Left lung (tissue), 10 donors: Measurements from ENCODE around the gene APPL1. TPM values are rescaled to one million over a fixed set of nuclear protein-coding genes. Genes with fewer than 3 reads are reported as not detected.
A peak's percentile ranks its signal among the peaks of the same experiment; 100 is the strongest.

Experiments used
- ATAC-seq: fragments of 200-7000 bp; cut with Tn5 transposase; one replicate; pipeline ENCODE4 v1.9.1; 2020; ENCODE audit warnings: moderate library complexity
- DNase-seq, 4 donors: peaks; one replicate each; pipeline ENCODE4 v3.0.0-alpha.2; 2013 to 2020
- H3K27ac ChIP-seq, 2 donors: fragments of 200-600 bp; sonication (generic) in 1 of 2; one replicate each; pipeline versions ENCODE4 v1.5.0 to v1.8.0; 2020 to 2021
- H3K27me3 ChIP-seq, 2 donors: fragments of 200-600 bp; sonication (generic) in 1 of 2; one replicate each; pipeline versions ENCODE4 v1.5.0 to v1.8.0; 2020 to 2021
- H3K36me3 ChIP-seq, 2 donors: fragments of 200-600 bp; sonication (generic) in 1 of 2; one replicate each; pipeline versions ENCODE4 v1.5.0 to v1.8.0; 2020 to 2021
- H3K4me1 ChIP-seq, 2 donors: fragments of 200-600 bp; one replicate each; pipeline ENCODE4 v1.8.0; 2021
- H3K4me3 ChIP-seq, 2 donors: fragments of 200-600 bp; sonication (generic) in 1 of 2; one replicate each; pipeline versions ENCODE4 v1.5.0 to v1.8.0; 2020 to 2021; ENCODE audit warnings: mild to moderate bottlenecking in 1 of 2
- H3K9me3 ChIP-seq, 2 donors: fragments of 200-600 bp; sonication (generic) in 1 of 2; one replicate each; pipeline versions ENCODE4 v1.5.0 to v1.8.0; 2020 to 2021
- CTCF ChIP-seq, 2 donors: fragments of 200-600 bp; sonication (generic) in 1 of 2; IDR thresholded peaks; one replicate each; pipeline versions ENCODE4 v1.5.0 to v1.8.0; 2021; ENCODE audit warnings: antibody characterized with exemption in 2 of 2
- intact Hi-C, 2 donors: fragments of 100-400 bp; cut with DNase I; formaldehyde crosslinking; loops; one replicate each; pipeline versions ENCODE4 v1.11.2 to v1.14.2; 2022
- polyA plus RNA-seq, 6 donors: library from polyadenylated mRNA; unstranded; fragments of 120-200 nt; gene quantifications; one replicate each; pipeline ENCODE4 v1.2.1, GENCODE V29; 2013; ENCODE audit not compliant: insufficient read length in 6 of 6
- total RNA-seq, 2 donors: library from RNA; stranded (reverse); fragmentation: NEBNext Ultra II Directional; extraction: Animal tissue kit (Norgen Biotek cat#: 25700); gene quantifications; one replicate each; pipeline ENCODE4 v1.2.1, GENCODE V29; 2021
- donor health status: DM: no; HTN: yes; CAD: no.
- donor health status: DM: no; HTN: no; CAD: no.

Gene APPL1
- total and polyA plus RNA-seq, 8 donors = 35.8 to 51.0 (median 43.6) TPM

GRCh38 chr3:57278237-57278636 lies 50.7 kb downstream of the APPL1 start:
- H3K4me3 ChIP-seq = no peak overlapping the region
- no peak for TF ChIP-seq CTCF (IDR thresholded peaks at IDR 0.05)
- ATAC-seq = no peak
- H3K27me3 ChIP-seq = no peaks in the 10 kb centered on the region
- H3K27ac ChIP-seq = no peak overlapping the region
- no peaks in the 10 kb centered on the region for H3K9me3 ChIP-seq
- peaks cover 0 to 6% of the 10 kb centered on the region in 2 donors for H3K36me3 ChIP-seq
- intact Hi-C loops = no loop called here
- DNase-seq = no peak
- no peaks in the 10 kb centered on the region for H3K4me1 ChIP-seq

- no peak for DNase-seq
- H3K27ac ChIP-seq = no peak overlapping the region
- peaks cover 0 to 4% of the 10 kb centered on the region in 2 donors for H3K36me3 ChIP-seq
- no peak for TF ChIP-seq CTCF (IDR thresholded peaks at IDR 0.05)
- ATAC-seq = no peak
- no peak overlapping the region for H3K4me3 ChIP-seq
- H3K4me1 ChIP-seq = no peaks in the 10 kb centered on the region
- intact Hi-C loops = no loop called here
- H3K9me3 ChIP-seq = no peaks in the 10 kb centered on the region
- H3K27me3 ChIP-seq = no peaks in the 10 kb centered on the region
These were observed 52.2 kb downstream of the APPL1 start for GRCh38 chr3:57279685-57280084.

- Histone ChIP-seq H3K9me3 (no peaks in the 10 kb centered on the region), H3K4me1 (no peaks in the 10 kb centered on the region), H3K27ac (no peak overlapping the region), H3K4me3 (no peak overlapping the region), H3K36me3 (no peaks in the 10 kb centered on the region), H3K27me3 (no peaks in the 10 kb centered on the region)
- no peak for ATAC-seq
- TF ChIP-seq CTCF (IDR thresholded peaks at IDR 0.05) = no peak
- no peak for DNase-seq
- intact Hi-C loops = no loop called here
These were observed 54.2 kb downstream of the APPL1 start for GRCh38 chr3:57281715-57282114.

- Histone ChIP-seq H3K27me3 (no peaks in the 10 kb centered on the region), H3K9me3 (no peaks in the 10 kb centered on the region), H3K36me3 (no peaks in the 10 kb centered on the region), H3K4me1 (no peaks in the 10 kb centered on the region), H3K27ac (no peak overlapping the region), H3K4me3 (no peak overlapping the region)
- DNase-seq (no peak), ATAC-seq (no peak)
- intact Hi-C loops = no loop called here
- no peak for TF ChIP-seq CTCF (IDR thresholded peaks at IDR 0.05)
These were observed 55.8 kb downstream of the APPL1 start for GRCh38 chr3:57283334-57283733.

GRCh38 chr3:57287205-57287604 lies 59.7 kb downstream of the APPL1 start:
- ATAC-seq = peak; percentile 86
- Histone ChIP-seq H3K27me3 (no peaks in the 10 kb centered on the region), H3K36me3 (no peaks in the 10 kb centered on the region), H3K27ac (no peak overlapping the region), H3K4me3 (no peak overlapping the region), H3K9me3 (no peaks in the 10 kb centered on the region), H3K4me1 (no peaks in the 10 kb centered on the region)
- intact Hi-C loops = no loop called here
- no peak for TF ChIP-seq CTCF (IDR thresholded peaks at IDR 0.05)
- DNase-seq = no peak
